Bronchial epithelial cell (primary cell): ENCODE measurements around the gene LRP1B. TPM values are rescaled to one million over a fixed set of nuclear protein-coding genes. Genes with fewer than 3 reads are reported as not detected.

Source experiments
- DNase-seq: peaks from one replicate; pipeline ENCODE4 v3.0.0-alpha.2; 2010; ENCODE audit warnings: low read depth
- FAIRE-seq: peaks from 2 replicates; lab custom pipeline; 2011; peaks lifted over from hg19 to GRCh38; lab: Jason Lieb, UNC
- H3K27me3 ChIP-seq: 2 replicates; pipeline ENCODE4 v1.5.1; 2011; ENCODE audit warnings: low read length; ENCODE audit not compliant: control insufficient read depth, insufficient read depth
- H3K36me3 ChIP-seq: 2 replicates; pipeline ENCODE4 v1.5.1; 2011; ENCODE audit warnings: low read length; ENCODE audit not compliant: control insufficient read depth, insufficient read depth
- H3K4me3 ChIP-seq: 2 replicates; pipeline ENCODE4 v1.5.1; 2011; ENCODE audit warnings: mild to moderate bottlenecking, low read depth, low read length, control low read depth
- CTCF ChIP-seq: IDR thresholded peaks from 2 replicates; pipeline ENCODE4 v1.5.1; 2011; ENCODE audit warnings: mild to moderate bottlenecking, moderate library complexity, low read length, control low read depth, inconsistent platforms; ENCODE audit not compliant: insufficient read depth, severe bottlenecking
- total RNA-seq: library from RNA; depleted of rRNA; stranded (reverse); fragments of >200 nt; gene quantifications from 2 replicates; pipeline ENCODE4 v1.2.1, GENCODE V29; 2014

The LRP1B gene
- total RNA-seq, 1 donor from 2014 or later: under 0.01 TPM

DNA sequence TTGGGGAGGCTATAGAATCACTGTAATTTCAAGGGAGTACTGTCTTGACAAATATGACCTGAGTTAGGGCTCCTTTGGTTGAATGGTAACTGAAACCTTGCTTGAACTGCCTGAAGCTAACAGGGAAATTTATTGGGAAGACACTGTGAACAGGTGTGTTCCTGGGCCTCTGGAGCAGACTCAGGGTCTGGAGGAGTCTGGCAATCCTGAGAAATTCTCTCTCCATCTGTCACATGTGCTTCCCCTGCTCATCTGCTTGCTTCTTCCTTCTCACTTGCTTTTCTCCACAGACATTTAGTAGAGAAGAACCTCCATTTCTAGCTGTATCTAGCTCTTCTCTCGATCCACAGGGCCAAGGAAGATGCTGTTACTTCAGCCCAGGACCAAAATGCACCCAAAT is 476.5 kb downstream of the LRP1B start:
- TF ChIP-seq CTCF: no peak
- Histone ChIP-seq H3K36me3 (no peaks in the 10 kb centered on the region), H3K27me3 (no peaks in the 10 kb centered on the region), H3K4me3 (no peak overlapping the region)
- FAIRE-seq (no peak), DNase-seq (no peak)

DNA sequence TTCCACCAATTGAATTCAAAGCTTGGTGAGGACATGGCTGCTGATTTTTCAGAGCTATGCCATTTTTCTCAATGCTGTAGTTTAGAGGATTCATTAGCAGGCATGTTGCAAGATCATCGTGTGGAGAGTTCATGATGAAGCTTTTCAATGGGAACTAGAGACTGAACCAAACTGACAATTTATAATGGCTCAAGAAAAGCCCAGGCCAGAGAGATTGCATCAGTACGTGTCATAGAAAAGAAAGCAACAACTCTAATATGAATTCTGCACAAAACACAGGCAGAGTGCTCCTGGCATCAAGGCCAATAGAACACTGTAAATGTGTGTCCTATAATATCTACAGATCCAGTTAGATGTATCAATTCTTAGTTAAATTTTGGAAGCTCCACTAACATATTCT is 477.6 kb downstream of the LRP1B start:
- DNase-seq: no peak
- no peak for FAIRE-seq
- Histone ChIP-seq H3K4me3 (no peak overlapping the region), H3K27me3 (no peaks in the 10 kb centered on the region), H3K36me3 (no peaks in the 10 kb centered on the region)
- TF ChIP-seq CTCF: no peak

GRCh38 chr2:141652308-141652707 is 478.5 kb downstream of the LRP1B start:
- DNase-seq (no peak), FAIRE-seq (no peak)
- H3K36me3 ChIP-seq: no peaks in the 10 kb centered on the region
- no peaks in the 10 kb centered on the region for H3K27me3 ChIP-seq
- no peak overlapping the region for H3K4me3 ChIP-seq
- no peak for TF ChIP-seq CTCF

DNA sequence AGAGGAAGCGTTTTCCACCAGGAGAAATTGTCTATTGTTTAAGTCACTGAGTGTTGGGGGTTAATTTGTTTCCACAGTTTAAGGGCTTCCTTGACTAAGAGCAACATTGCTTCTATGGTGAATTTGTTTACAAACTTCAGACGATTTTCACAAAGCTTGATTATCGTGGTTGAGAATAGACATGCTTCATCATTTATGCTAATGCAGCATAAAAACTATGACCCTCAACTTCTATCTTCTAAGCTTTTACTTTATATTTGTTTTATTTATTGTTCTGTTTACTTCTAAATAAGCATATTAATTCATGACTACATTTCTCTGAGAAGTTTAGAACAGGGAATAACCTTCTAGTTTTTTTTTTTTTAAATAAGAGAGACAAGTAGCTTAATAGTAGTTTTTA is 483.5 kb downstream of the LRP1B start:
- Histone ChIP-seq H3K27me3 (no peaks in the 10 kb centered on the region), H3K36me3 (no peaks in the 10 kb centered on the region), H3K4me3 (no peak overlapping the region)
- no peak for TF ChIP-seq CTCF
- FAIRE-seq (no peak), DNase-seq (no peak)

- FAIRE-seq (no peak), DNase-seq (peak; percentile 64)
- Histone ChIP-seq H3K27me3 (no peaks in the 10 kb centered on the region), H3K4me3 (no peak overlapping the region), H3K36me3 (no peaks in the 10 kb centered on the region)
- no peak for TF ChIP-seq CTCF
Observed at GRCh38 chr2:141641462-141641861, 489.4 kb downstream of the LRP1B start.

DNA sequence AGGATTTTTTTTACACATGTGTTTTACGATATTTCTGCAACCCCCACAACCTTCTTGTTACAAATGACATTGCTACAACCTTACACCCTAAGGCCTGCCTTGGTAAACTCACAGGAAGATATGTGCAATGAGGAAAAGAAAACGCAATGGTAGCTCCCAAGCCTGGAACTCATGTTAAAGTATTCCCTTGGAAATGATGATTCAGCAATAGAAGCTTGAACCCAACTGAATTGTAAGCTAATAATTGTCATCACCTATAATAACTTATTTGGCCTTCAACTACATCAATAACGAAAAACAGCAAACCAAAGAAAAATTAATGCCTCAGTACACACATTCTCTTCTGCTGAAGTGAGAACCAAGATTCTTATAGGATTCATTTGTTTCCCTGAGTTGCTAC is 491.0 kb downstream of the LRP1B start:
- no peak for TF ChIP-seq CTCF
- Histone ChIP-seq H3K4me3 (no peak overlapping the region), H3K27me3 (no peaks in the 10 kb centered on the region), H3K36me3 (no peaks in the 10 kb centered on the region)
- no peak for FAIRE-seq
- no peak for DNase-seq
